Left cardiac atrium (tissue), 4 donors: ENCODE data around the gene MPHOSPH8. TPM values are rescaled to one million over a fixed set of nuclear protein-coding genes. Genes with fewer than 3 reads are reported as not detected.
"Not testable (repeated sequence)": the region's sequence is repeated elsewhere in the genome, so short reads cannot be mapped to it uniquely, and the experiment has no call there.

ENCODE experiments used
- ATAC-seq, 2 donors: fragments of 200-7000 bp; cut with Tn5 transposase; one replicate each; pipeline ENCODE4 v1.9.1; 2020; ENCODE audit warnings: mild to moderate bottlenecking in 2 of 2, moderate library complexity in 2 of 2
- DNase-seq: peaks from one replicate; pipeline ENCODE4 v3.0.0-alpha.2; 2020
- intact Hi-C, 2 donors: fragments of 100-400 bp; cut with DNase I; formaldehyde crosslinking; loops; one replicate each; pipeline versions ENCODE4 v1.14.1 to v1.15.1; 2022 to 2023
- total RNA-seq, 2 donors: library from RNA; stranded (reverse); fragmentation: NEBNext Ultra II Directional; extraction: Animal tissue kit (Norgen Biotek cat#: 25700); gene quantifications; one replicate each; pipeline ENCODE4 v1.2.1, GENCODE V29; 2021
- donor health status: DM: no; HTN: yes; CAD: no.
- donor health status: DM: no; HTN: yes; CAD: no; lungs with severe emphysema.
- donor health status: DM: yes; HTN: yes; CAD: no.
- donor health status: Dilated cardiomyopathy.

MPHOSPH8 gene
- total RNA-seq, 2 donors from 2014 or later = 27.5 to 32.5 TPM

DNA sequence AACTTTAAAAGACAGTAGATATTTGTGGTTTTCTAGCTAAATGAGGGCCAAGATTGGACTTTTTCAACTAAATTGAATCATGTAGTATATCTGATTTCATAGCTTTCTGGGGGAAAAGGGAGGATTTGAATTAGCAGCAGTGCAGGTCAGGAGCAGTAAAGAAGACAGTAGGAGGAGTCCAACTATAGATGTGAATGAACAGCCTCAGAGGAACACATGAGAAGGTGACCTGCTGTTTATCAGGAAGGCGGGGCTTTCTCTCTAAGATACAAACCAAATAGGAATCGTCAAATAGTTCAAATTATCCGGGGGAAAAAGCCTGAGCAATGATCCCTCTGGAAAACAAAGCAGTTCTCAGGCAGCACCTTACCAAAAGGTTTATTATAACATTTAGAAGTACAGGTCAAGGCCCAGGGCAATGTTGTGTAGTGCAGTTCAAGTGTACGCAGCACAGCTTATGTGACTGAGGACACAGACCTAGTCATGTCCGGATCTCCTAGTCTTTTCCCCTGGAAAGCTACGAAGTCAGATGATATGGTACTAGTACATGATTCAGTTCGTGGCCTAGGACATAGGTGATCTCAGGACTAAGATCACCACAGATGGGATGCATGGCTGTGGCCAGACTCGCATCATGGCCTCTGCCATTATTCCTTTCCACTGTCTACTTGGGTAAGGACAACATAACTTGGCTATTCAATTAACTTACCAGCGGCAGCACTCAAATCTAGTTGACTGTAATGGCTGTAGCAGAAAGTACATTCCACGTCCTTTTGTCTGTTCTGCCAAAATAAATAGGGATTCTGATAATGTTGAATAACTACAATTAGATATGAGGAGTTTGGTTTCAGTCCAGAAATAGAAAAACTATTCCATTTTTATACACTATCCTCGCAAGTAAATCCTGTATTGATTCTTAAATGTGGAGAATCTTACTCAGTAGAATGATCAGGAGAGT, 40.3 kb downstream of the MPHOSPH8 start:
- DNase-seq = no peak
- ATAC-seq = no peak
- intact Hi-C loops = no loop called here

DNA sequence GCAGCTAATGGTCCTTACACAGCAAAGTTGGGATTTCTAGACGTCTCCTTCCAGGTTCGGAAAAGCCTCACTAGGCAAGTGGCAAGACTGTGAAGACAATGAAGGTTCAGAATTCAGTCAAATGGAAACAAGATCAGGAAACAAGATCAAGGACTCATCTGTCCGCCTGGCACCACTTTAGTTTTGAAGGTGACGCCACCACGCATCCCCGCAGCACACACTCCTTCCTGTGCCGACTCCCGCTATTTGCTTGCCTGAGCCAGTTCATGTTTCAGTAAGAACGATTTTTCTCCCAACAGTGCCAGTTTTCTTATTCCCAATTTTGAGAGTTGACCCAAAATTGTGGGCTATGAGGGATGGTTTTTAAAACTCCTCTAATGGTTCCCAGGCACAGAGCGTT, 41.4 kb downstream of the MPHOSPH8 start:
- intact Hi-C loops = no loop called here
- ATAC-seq (no peak), DNase-seq (no peak)

DNA sequence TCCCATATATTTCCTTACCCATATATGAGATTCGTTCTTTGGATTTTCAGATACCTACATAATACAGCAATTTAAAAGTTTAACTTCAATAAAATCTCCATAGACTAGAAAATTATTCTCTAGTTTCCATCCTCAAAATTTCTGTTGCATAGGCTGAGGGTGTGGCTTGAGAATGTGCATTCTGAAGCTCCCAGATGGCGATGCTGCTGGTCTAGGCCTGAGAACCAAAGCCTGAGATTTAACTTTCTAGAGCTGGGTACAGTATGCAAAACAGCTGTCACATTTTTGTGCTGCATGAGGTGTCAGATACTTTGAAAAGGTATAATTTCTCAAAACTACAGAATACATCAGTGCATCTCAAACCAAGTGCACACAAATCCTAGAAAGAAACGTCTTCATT, 42.7 kb downstream of the MPHOSPH8 start:
- ATAC-seq (no peak), DNase-seq (no peak)
- intact Hi-C loops = no loop called here

- intact Hi-C loops = no loop called here
- ATAC-seq = no peak
- no peak for DNase-seq
These were observed 47.3 kb downstream of the MPHOSPH8 start for GRCh38 chr13:19680751-19681150.

- intact Hi-C loops = no loop called here
- no peak for ATAC-seq
- DNase-seq = no peak
These were observed 48.1 kb downstream of the MPHOSPH8 start for GRCh38 chr13:19681517-19681916.

GRCh38 chr13:19685034-19685433, 51.6 kb downstream of the MPHOSPH8 start:
- DNase-seq (no peak), ATAC-seq (no peak)
- intact Hi-C loops = no loop called here

GRCh38 chr13:19685437-19685836, 52.0 kb downstream of the MPHOSPH8 start:
- DNase-seq (no peak), ATAC-seq (no peak)
- intact Hi-C loops = no loop called here

- ATAC-seq, DNase-seq, intact Hi-C loops: not testable (repeated sequence)
These were observed 58.0 kb downstream of the MPHOSPH8 start for GRCh38 chr13:19691447-19691846.

DNA sequence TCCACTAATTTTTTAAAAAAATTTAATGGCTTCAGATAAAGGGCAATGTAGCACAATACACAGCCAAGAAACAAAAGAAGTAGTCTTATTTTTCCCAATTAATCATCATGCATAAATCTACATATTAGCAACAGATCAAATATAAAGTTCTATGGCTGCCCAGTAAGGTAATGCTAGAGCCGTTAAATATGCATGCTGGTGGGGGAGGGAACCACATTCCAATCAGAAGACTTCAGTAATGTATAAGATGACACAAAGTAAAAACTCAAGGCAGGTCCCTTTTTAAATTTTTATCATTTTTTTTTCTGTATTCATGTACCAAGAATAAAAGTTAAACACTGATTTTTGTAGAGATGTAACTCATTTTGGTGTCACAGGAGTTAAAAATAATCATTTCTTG, 62.0 kb downstream of the MPHOSPH8 start:
- intact Hi-C loops = no loop called here
- DNase-seq (no peak), ATAC-seq (no peak)

DNA sequence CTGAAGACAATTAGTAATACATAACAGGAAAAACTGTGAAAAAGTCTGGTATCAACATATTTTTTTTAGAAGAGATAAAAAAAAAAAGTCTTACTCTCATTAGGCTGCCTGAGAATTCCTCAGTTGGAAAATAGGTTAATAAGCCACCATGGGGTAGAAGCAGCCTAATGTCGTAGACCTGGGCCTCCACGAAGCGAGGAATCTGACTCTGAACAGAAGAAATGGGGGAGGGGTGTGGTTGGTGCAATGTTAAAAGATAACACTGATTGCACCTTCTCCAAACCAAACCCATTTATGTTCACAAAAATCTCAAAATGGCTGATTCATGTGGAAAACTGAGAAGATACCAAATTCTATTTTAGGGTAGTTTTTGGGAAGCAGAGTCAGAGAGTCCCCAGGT, 62.4 kb downstream of the MPHOSPH8 start:
- ATAC-seq = no peak
- DNase-seq = no peak
- intact Hi-C loops = no loop called here

DNA sequence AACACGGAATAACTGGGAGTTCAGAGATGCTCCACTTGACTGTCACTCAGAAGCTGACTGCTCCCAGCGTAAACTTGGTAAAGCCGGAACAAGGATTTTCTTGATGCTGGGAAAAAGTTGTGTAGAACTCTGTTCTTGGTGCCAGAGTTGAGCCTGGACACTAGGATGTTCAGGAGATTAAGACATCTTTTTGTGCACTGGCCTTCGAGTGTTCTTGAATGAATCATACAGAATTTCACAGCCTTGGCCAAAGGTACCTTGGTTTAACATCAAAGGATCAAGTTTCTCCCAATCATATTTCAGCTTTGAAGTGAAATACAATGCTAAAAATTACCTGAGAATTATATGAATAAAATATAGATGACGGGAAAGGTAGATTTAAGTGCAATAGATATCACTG, 67.5 kb downstream of the MPHOSPH8 start:
- ATAC-seq, intact Hi-C loops, DNase-seq: not testable (repeated sequence)

GRCh38 chr13:19701619-19702018, 68.2 kb downstream of the MPHOSPH8 start:
- ATAC-seq, intact Hi-C loops, DNase-seq: not testable (repeated sequence)

DNA sequence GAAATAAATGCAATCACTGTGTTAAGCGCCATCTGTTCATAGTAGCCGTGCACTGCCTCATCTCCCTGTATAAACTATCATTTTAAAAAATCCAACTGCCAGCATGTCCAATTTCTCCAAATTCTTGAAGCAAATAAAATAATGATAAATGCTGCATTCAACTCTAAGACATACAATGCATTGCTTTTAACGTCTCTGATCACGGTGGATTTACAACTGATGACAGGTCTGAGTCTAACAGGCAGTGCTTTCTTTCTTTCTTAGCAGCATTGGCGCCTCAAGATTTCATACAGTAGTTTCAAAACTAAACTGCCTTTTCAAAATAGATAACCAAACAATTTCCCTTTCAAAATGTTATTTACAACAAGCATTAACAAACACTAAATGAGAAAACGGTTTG, 70.8 kb downstream of the MPHOSPH8 start:
- DNase-seq, intact Hi-C loops, ATAC-seq: not testable (repeated sequence)

- intact Hi-C loops, DNase-seq, ATAC-seq: not testable (repeated sequence)
These were observed 75.6 kb downstream of the MPHOSPH8 start for GRCh38 chr13:19709039-19709438.

GRCh38 chr13:19709782-19710181, 76.3 kb downstream of the MPHOSPH8 start:
- DNase-seq, ATAC-seq, intact Hi-C loops: not testable (repeated sequence)

DNA sequence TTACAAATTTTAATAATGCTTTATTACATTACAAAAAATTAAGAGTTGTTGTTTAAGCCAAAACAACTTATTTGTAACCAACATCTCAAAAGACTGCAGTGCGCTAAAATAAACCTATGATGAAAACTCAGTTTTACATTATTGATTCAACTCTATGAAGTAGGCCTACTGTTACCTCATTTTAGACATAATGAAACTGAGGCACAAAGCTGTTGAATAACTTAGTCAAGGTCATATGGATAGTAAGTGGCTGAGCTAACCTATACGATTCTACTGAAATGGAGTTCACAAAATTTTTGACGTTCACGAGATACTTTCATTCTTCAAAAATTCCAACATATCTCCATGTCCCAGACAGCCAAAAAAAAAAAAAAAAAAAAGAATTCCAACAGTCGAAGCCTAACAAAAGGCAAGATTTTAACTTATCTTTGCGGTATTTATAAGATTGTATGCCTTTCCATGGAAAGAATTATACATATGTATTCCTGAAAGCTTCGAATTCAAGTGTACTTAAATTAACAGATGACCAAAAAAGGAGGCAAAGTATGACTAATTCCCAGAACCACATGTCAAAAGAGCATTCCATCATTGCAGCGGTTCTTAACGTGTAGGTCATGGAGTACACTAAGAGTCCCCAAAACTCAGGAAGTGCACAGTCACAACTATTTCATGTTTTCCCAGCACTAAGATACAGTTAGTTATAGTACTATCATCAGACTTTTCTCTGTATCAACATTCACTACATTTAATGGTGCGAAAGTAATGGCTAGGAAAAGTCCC, 79.9 kb downstream of the MPHOSPH8 start:
- no peak for ATAC-seq
- no peak for DNase-seq
- intact Hi-C loops = no loop called here

DNA sequence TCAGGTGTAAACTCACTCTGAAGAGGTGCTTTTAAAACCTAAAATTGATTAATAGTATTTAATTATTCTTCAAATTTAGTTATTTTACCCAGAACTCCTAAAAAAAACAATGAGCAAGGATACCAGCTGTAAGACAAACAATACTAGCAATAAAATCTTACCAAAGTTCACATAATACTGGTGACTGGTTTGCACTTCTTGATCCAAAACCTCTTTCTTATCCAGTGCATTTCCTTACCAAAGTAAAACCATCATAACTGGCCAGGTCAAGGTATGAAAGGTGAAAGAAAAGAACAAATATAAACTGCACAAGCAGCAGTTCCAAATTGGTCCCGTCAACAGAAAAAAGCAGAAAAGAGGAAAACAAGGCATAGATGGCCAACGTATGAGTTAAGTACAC, 86.6 kb downstream of the MPHOSPH8 start:
- DNase-seq (no peak), ATAC-seq (no peak)
- intact Hi-C loops = no loop called here
